ENCODE results near the gene HOXB7. TPM values are rescaled to one million over a fixed set of nuclear protein-coding genes. Genes with fewer than 3 reads are reported as not detected.

HOXB7 gene
- total RNA-seq, 4 donors from 2014 or later: 0.38 to 0.64 TPM; not detected in 2

DNA sequence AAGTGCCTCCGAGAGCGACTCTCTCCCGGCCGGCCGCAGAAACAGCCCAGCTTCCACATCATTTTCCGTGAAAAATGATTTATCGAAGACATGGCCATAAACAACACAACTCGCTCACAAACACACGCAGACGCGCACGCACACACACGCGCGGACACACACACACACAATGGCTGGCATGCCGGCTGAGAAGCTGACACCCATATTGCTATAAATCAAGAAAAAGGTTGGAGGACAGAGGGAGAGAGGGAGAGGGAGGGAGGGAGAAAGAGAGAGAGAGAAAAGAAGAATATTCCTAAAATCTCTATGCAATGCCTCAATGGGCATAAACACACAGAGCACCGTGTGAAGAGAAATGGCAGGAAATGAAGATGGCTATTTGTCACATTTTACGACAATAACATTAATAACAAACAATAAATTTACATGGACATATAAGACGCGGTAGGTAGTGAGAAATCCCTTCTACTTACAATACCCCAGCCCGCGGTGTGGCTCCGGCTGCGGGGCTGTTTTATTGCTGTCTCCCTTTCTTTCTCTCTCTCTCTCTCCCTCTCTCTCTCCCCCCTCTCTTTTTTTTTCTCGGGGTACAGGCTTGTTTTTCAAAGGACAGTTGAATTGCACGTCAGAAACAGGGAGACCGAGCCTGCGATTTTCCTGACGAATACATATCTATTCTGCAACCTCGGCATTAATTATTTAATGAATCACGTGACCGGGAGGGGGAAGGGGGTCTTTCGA, 42.1 kb downstream of the HOXB7 start:
- DNase-seq: no peak
- peak overlapping the region; percentile 10 to 83 (median 32) for H3K4me3 ChIP-seq
- H3K27me3 ChIP-seq: peaks cover 0 to 99% (median 4%) of the 10 kb centered on the region in 4 donors
- intact Hi-C loops (cut with DNase I): no loop called here
- H3K36me3 ChIP-seq: no peaks in the 10 kb centered on the region
- H3K27ac ChIP-seq: peak overlapping the region; percentile 88 to 93 (median 92)
- TF ChIP-seq, protein P1, sequence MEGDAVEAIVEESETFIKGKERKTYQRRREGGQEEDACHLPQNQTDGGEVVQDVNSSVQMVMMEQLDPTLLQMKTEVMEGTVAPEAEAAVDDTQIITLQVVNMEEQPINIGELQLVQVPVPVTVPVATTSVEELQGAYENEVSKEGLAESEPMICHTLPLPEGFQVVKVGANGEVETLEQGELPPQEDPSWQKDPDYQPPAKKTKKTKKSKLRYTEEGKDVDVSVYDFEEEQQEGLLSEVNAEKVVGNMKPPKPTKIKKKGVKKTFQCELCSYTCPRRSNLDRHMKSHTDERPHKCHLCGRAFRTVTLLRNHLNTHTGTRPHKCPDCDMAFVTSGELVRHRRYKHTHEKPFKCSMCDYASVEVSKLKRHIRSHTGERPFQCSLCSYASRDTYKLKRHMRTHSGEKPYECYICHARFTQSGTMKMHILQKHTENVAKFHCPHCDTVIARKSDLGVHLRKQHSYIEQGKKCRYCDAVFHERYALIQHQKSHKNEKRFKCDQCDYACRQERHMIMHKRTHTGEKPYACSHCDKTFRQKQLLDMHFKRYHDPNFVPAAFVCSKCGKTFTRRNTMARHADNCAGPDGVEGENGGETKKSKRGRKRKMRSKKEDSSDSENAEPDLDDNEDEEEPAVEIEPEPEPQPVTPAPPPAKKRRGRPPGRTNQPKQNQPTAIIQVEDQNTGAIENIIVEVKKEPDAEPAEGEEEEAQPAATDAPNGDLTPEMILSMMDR (IDR thresholded peaks at IDR 0.05): no peak
- no peak for TF ChIP-seq POLR2A (IDR thresholded peaks at IDR 0.05)
- no peaks in the 10 kb centered on the region for H3K9me3 ChIP-seq
- 17 to 21% methylated on average over 31 to 33 of the region's 33 CpGs for WGBS, 2 donors
- H3K4me1 ChIP-seq: peaks cover 7 to 96% (median 63%) of the 10 kb centered on the region in 3 donors

DNA sequence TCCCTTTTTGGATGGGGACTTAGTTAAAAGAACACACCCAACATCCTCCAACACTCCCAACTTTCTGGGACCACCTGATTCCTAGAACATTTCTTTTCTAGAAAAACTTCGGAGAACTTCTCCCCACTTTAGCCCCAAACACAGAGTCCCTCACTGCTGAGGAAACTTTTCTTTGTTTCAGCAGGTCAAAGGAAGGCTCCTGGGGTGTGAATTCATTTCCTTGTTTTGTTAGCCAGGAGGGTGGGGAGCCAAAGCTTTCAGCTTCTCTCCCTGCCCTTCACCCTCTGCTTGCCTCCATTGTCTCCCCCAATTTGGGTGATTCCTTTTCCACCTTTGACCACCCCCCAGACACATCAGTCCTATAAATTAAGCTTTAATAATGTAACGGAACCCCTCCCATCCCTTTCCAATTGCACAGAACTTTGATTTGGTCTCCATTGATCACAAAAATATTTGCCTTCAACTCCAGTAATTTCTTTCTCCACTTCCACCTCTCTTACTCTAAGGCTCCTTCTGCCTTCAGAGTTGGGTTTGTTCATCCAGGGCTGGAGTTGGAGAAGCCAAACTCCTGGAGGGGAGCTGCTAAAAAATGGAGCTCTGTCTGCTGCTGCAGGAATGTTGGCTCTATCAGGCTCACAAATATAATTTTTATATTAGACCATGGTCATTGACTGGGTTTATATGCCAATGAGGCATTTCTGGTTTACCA, 43.0 kb downstream of the HOXB7 start:
- Histone ChIP-seq H3K27me3 (peaks cover 0 to 99% (median 3%) of the 10 kb centered on the region in 4 donors), H3K4me1 (peaks cover 12 to 96% (median 63%) of the 10 kb centered on the region in 3 donors), H3K36me3 (no peaks in the 10 kb centered on the region), H3K4me3 (peak overlapping the region; percentile 10 to 83 (median 32)), H3K9me3 (no peaks in the 10 kb centered on the region), H3K27ac (peak overlapping the region; percentile 88 to 93 (median 92))
- no peak for DNase-seq
- no peak for TF ChIP-seq POLR2A (IDR thresholded peaks at IDR 0.05)
- TF ChIP-seq, protein P1 (IDR thresholded peaks at IDR 0.05): no peak
- WGBS, 2 donors: 44 to 57% methylated on average over 2 of the region's 2 CpGs
- intact Hi-C loops (cut with DNase I): no loop called here

DNA sequence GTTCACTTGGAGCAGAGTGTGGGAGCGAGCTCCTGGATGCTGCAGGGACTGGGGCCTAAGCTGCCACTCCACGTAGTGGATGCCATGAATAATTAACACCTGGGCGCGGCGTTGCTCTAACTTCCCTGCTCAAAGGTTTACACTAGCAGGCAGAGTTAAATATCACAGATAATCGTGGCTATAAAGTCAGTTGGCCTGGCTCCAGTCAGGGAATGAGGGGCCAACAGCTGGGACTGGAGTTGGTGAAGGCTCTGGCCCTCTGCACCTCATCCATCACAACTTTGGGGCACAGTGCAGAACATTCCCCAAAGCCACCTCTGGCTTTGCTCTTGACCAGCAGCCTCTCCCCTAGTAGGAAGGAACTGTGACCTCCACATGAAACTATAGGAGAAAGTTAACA, 43.6 kb downstream of the HOXB7 start:
- intact Hi-C loops (cut with DNase I): no loop called here
- no peaks in the 10 kb centered on the region for H3K36me3 ChIP-seq
- peak overlapping the region; percentile 88 to 93 (median 92) for H3K27ac ChIP-seq
- TF ChIP-seq POLR2A (IDR thresholded peaks at IDR 0.05): no peak
- TF ChIP-seq, protein P1 (IDR thresholded peaks at IDR 0.05): no peak
- 56 to 60% methylated on average over 4 to 6 of the region's 6 CpGs for WGBS, 2 donors
- H3K9me3 ChIP-seq: no peaks in the 10 kb centered on the region
- DNase-seq: no peak
- peak overlapping the region in 1 of 4 donors; percentile 83 for H3K4me3 ChIP-seq
- H3K27me3 ChIP-seq: peaks cover 0 to 99% (median 3%) of the 10 kb centered on the region in 4 donors
- H3K4me1 ChIP-seq: peaks cover 13 to 96% (median 63%) of the 10 kb centered on the region in 3 donors

DNA sequence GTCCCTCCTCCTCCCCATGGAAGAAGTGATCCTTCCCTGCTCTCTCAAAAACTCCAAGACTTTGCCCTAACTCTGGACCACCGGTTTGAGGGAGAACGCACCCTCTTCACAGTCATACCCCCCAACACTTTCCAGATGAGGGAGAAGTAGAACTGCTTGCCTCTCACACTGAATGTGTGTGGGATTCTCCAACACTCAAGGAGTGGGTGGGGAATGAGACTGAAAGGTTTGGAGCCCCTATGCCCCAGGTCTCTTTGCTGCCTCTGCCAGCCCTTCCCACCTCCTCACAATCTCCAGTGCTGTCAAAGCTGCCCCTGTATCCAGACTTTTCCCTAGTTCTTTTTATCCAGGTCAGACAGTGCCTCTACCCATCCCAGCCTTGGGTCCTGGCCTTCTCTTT, 44.1 kb downstream of the HOXB7 start:
- peaks cover 13 to 96% (median 65%) of the 10 kb centered on the region in 3 donors for H3K4me1 ChIP-seq
- TF ChIP-seq, protein P1 (IDR thresholded peaks at IDR 0.05): no peak
- TF ChIP-seq POLR2A (IDR thresholded peaks at IDR 0.05): no peak

More for the DNA sequence above, 44.1 kb downstream of the HOXB7 start:
- Histone ChIP-seq H3K36me3 (no peaks in the 10 kb centered on the region), H3K27ac (peak overlapping the region; percentile 88 to 93 (median 92)), H3K9me3 (no peaks in the 10 kb centered on the region), H3K27me3 (peaks cover 0 to 98% (median 3%) of the 10 kb centered on the region in 4 donors), H3K4me3 (no peak overlapping the region)
- intact Hi-C loops (cut with DNase I): no loop called here
- WGBS, 2 donors: 36 to 63% methylated on average over 2 of the region's 2 CpGs
- DNase-seq: no peak
